Occipital lobe (tissue), 2 donors: Measurements from ENCODE around the gene TRMT6. TPM values are rescaled to one million over a fixed set of nuclear protein-coding genes. Genes with fewer than 3 reads are reported as not detected.

Source experiments
- DNase-seq: peaks from one replicate; lab custom pipeline; 2025; lab: John Stamatoyannopoulos, UW
- total RNA-seq: library from RNA; depleted of rRNA; stranded (reverse); fragments of >200 nt; gene quantifications from one replicate; pipeline ENCODE4 v1.2.3, GENCODE V29; 2014

Gene TRMT6, protein sequence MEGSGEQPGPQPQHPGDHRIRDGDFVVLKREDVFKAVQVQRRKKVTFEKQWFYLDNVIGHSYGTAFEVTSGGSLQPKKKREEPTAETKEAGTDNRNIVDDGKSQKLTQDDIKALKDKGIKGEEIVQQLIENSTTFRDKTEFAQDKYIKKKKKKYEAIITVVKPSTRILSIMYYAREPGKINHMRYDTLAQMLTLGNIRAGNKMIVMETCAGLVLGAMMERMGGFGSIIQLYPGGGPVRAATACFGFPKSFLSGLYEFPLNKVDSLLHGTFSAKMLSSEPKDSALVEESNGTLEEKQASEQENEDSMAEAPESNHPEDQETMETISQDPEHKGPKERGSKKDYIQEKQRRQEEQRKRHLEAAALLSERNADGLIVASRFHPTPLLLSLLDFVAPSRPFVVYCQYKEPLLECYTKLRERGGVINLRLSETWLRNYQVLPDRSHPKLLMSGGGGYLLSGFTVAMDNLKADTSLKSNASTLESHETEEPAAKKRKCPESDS
- total RNA-seq = 5.8 TPM

GRCh38 chr20:5950271-5951031 lies at the start of gene TRMT6, which contains the start of gene MCM8:
TSS of gene TRMT6 (minus strand) at chr20:5950533. CDS start at chr20:5950405, 128 bp downstream.
TSS of gene MCM8 (plus strand) at chr20:5950652. CDS start at chr20:5952016, 1,364 bp downstream.
- DNase-seq = peak; percentile 92

DNA sequence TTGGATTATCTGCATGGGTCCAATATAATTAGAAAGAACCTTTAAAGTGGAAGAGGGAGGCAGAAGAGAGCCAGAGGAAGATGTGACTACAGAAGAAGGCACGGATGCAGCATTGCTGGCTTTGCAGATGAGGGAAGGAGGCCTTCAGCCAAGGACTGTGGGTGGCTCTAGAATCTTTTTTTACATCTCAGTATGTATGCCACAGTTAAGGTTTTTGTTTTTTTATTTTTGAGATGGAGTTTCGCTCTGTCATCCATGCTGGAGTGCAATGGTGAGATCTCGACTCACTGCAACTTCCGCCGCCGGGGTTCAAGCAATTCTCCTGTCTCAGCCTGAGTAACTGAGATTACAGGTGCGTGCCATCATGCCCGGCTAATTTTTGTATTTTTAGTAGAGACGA lies 49.5 kb upstream of the TRMT6 start:
- DNase-seq = no peak

DNA sequence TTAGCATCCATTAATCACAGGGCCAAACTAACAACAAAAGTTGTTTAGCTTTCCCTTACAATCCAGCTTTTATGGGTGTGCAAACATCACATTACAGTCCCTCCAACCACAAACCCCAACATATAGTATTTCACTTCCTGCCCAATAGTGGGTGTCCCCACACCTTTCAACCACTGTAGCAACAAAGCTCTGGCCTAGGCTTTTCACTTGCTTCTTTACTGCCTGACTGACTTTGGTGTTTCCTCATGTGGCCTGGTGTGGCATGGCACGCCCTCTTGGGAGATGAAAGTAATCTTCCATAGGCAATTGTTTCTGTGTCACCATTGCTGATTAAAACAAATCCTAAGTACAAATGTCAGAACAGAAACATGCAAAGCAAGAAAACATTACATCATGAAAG lies 46.4 kb upstream of the TRMT6 start:
- no peak for DNase-seq

GRCh38 chr20:5991623-5992441 lies 41.5 kb upstream of the TRMT6 start:
- DNase-seq = no peak

DNA sequence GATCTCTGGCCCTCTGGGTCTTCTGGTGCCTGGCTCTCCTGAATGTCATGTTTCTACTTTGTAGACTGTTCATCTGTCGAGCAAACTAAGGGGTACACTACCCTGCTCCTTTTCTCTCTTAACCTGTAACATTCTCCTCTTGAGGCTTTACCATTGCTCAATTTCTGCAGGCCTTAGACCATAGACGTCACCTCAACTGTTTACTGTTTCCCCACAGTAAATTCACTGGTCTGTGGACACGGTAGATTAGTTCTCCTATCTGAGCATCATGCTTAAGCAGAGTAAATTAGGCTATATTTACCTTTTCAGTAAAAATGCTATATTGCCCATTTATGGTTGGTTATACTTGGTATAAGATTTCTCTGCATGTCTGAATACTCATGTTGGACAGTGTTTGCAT lies 40.6 kb upstream of the TRMT6 start:
- DNase-seq = no peak

DNA sequence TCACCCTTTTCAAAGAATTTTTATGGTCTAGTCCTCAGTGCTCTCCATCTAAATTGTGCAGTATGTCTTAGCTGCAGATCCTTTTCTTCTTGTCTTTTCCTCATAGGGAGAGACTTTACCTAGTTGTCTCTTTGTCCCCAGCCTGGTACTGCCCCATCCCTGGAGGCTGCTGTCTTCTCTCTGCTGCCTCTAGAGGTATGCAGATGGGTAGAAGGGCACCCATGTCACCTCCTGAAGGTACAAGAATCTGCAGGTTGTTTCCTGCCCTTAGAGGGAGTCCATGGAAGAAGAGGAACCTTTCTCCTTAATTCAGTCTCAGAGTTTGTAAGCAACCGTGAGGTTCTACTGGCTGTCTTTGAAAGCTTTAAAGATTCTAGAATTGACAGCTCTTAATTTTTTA lies 39.2 kb upstream of the TRMT6 start:
- DNase-seq = no peak

DNA sequence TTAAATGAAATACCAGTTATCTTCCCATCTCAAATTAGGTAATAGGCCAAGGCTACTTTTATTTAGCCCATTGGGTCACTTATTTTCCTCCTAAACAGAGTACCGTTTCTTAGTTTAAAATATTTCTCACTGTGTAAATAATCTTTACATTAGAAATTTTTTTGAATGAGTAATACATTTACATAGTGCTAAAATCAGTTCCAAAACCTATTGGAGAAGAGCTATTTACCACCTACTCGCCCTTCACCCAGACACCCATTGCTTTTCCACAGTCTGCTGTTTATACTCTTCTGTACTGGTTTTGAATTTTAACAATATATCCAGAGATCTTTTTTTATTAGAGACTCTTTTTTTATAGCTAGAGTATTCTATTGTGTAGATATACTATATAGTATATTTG lies 37.0 kb upstream of the TRMT6 start:
- DNase-seq = no peak

GRCh38 chr20:5980720-5981538 lies 30.6 kb upstream of the TRMT6 start:
- no peak for DNase-seq

GRCh38 chr20:5979801-5980200 lies 29.5 kb upstream of the TRMT6 start:
- no peak for DNase-seq

DNA sequence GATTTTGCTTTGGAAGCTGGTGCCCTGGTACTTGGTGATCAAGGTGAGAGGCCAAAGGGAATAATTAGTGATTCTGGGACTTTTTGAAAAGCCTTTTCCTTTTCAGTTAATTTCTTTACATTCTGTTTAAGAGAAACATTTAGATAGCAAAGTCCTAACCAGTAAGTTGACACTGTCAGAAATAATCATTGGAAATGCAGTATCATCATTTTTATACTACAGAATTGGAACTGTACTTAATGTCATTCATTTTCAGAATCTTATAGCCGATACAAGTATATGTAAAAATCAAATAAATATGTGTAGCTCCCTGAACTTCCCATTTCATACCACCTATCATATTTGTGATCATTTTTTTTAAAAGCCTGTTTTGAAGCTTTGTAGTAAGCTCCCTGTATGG lies 27.6 kb upstream of the TRMT6 start:
- DNase-seq = no peak

- no peak for DNase-seq
Measured at GRCh38 chr20:5977223-5977622, 26.9 kb upstream of the TRMT6 start.

DNA sequence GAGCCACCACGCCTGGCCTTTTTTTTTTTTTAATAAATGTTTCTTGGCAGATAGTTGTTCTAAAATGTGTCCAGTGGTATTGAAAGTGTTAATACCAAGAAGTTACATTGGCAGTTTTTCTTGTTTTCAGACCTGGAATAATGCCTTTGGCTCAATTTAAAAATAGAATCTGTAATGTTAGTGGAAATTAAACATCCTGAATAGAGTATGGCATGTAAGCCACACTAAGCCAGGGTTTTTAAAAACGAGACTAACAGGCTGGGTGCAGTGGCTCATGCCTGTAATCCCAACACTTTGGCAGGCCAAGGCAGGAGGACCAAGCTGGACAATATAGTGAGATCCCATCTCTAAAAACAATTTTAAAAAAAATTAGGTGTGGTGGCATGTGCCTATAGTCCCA lies 25.4 kb upstream of the TRMT6 start:
- no peak for DNase-seq

DNA sequence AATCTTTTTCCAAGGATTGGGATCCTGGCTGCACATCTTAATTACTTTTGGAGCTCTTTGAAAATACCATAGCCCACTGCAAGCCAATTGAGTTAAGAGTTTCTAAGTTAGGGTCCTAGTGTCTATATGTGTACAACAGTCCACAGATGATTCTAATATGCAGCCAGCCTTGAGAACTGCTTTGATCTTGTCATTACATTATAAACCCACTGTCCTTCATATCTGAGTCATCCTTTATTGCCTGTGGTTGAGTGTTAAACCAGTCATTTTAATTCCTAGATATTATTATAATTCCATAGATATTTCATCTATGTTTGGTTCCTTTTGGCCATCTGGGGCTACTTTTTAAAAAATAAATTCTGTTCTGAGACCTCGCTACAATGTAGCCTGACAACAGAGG lies 24.2 kb upstream of the TRMT6 start:
- DNase-seq = no peak

DNA sequence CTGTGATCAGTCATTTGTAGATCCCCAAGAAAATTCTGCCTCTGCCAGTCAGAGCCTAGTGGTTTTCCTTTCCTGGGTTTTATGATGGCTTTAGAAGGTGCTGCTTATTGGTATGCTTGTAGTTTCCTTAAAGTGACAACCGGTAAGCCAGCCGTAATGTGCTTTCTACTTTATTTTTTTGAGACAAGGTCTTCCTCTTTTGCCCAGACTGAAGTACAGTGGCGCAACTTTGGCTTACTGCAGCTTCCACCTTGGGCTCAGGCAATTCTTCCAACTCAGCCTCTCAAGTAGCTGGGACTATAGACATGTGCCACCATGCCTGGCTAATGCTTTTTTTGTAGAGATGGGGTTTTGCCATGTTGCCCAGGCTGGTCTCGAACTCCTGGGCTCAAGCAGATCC lies 23.6 kb upstream of the TRMT6 start:
- no peak for DNase-seq

DNA sequence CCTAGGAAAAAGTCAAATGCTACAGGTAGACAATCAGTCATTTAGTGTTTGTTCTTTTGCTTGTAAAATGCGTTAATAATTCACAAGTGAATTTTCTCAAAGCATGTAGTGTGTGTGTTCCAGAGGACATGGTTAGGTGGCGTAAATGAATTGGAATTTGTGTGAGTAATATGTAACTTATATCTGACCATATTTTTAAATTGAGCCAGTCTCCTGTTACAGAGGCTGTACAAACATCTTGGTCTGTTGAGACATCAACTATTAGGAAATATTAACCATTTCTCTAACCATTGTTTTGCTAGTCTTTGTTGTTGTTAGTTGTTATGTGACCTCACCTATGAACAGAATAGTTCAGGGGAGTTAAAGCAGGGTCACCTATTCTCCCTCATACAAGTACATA lies 22.8 kb upstream of the TRMT6 start:
- DNase-seq = no peak

DNA sequence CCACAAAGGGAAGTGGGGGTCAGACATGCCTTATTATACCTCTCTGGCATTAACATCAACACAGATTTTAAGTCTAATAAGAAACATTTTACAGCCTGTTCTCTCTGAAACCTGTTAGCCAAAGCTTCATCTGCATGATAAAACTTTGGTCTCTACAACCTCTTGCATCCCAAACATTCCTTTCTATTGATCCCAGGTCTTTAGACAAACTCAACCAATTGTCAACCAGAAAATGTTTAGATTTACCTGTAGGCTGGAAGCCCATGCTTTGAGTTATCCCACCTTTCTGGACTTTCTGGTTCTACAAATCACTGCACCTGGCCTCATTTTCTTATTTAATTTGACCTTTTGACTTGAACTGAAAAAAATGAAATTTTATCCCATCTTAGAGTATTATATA lies 20.9 kb upstream of the TRMT6 start:
- DNase-seq = no peak

- DNase-seq = no peak
Measured at GRCh38 chr20:5970381-5970780, 20.0 kb upstream of the TRMT6 start.

- no peak for DNase-seq
Measured at GRCh38 chr20:5969940-5970339, 19.6 kb upstream of the TRMT6 start.

DNA sequence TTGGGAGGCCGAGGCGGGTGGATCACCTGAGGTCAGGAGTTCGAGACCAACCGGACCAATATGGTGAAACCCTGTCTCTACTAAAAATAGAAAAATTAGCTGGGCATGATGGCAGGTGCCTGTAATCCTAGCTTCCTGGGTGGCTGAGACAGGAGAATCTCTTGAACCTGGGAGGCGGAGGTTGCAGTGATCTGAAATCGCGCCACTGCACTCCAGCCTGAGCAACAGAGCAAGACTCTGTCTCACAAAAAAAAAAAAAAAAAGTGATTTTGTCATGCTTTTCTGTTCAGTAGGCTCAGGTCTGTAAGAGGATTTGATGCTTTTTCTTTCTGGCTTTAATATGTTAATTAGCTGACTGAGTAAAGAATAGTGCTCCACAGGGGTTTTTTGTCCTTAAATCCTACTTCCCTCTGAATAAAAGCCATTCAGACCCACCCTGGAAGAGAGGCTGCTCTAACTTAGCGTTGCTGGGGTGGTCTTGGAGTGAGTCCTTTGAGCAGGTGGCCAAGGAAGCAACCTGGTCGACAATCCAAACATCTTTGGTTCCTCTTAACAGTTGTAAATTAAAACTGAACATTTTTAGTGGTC lies 19.1 kb upstream of the TRMT6 start:
- no peak for DNase-seq

DNA sequence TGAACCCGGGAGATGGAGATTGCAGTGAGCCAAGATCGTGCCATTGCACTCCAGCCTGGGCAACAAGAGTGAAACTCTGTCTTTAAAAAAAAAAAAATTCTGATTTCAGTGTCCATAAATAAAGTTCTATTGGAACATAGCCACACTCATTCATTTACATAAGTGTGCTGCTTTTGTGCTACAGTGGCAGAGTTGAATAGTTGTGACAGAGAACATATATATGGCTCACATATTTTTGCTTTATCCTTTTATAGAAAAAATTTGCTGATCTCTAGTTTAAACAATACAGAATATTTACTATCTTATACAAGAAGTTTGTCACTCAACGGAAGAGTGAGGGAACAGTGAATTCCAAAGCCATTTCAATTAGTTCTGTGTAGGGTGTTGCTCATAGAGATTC lies 18.1 kb upstream of the TRMT6 start:
- no peak for DNase-seq

- DNase-seq = no peak
Measured at GRCh38 chr20:5967469-5967868, 17.1 kb upstream of the TRMT6 start.
